H54 (cell line): Measurements from ENCODE around the gene TMA16.
A peak's percentile ranks its signal among the peaks of the same experiment; 100 is the strongest.
"Not testable (repeated sequence)": the region's sequence is repeated elsewhere in the genome, so short reads cannot be mapped to it uniquely, and the experiment has no call there.

Source experiments
- DNase-seq: peaks from one replicate; pipeline ENCODE4 v3.0.0; 2011; ENCODE audit warnings: low spot score, mixed read lengths; ENCODE audit not compliant: insufficient read length
- FAIRE-seq: peaks from 3 replicates; lab custom pipeline; 2011; peaks lifted over from hg19 to GRCh38; lab: Jason Lieb, UNC
- POLR2A ChIP-seq: IDR thresholded peaks from 2 replicates; pipeline ENCODE4 v1.6.1; 2011; ENCODE audit warnings: low read depth, mild to moderate bottlenecking, low read length

TMA16 gene

GRCh38 chr4:163536091-163536490, 41.6 kb downstream of the TMA16 start:
- DNase-seq (no peak), FAIRE-seq (no peak)
- no peak for TF ChIP-seq POLR2A

GRCh38 chr4:163537114-163537513, 42.6 kb downstream of the TMA16 start:
- DNase-seq (no peak), FAIRE-seq (no peak)
- TF ChIP-seq POLR2A = no peak

- not testable (repeated sequence) for FAIRE-seq
Measured at GRCh38 chr4:163538820-163539219, 44.3 kb downstream of the TMA16 start.

GRCh38 chr4:163540448-163540847, 46.0 kb downstream of the TMA16 start:
- DNase-seq = no peak
- no peak for FAIRE-seq
- no peak for TF ChIP-seq POLR2A

More at GRCh38 chr4:163538820-163539219, 44.3 kb downstream of the TMA16 start:
- not testable (repeated sequence) for DNase-seq

DNA sequence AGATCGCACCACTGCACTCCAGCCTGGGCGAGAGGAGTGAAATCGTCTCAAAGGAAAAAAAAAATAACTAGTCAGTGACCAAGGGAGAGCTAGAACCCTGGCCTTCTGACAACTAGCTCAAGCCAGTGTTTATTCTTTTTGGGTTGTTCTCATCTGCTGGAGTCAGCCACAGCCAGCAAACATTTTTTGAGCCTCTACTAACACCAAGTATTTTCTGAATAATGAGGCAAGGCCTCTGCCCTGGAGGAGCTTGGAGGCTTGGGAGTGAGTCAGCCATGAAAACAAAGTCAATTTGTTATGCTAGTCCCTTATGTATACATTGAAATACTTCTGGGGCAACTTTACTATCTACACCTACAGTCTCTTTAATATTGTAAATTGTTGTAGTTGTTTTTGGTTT, 46.5 kb downstream of the TMA16 start:
- peak; percentile 53 for FAIRE-seq

GRCh38 chr4:163542275-163542674, 47.8 kb downstream of the TMA16 start:
- FAIRE-seq (no peak), DNase-seq (peak; percentile 14)
- TF ChIP-seq POLR2A = no peak

More for the DNA sequence above, 46.5 kb downstream of the TMA16 start:
- TF ChIP-seq POLR2A = no peak
- peak; percentile 17 for DNase-seq

DNA sequence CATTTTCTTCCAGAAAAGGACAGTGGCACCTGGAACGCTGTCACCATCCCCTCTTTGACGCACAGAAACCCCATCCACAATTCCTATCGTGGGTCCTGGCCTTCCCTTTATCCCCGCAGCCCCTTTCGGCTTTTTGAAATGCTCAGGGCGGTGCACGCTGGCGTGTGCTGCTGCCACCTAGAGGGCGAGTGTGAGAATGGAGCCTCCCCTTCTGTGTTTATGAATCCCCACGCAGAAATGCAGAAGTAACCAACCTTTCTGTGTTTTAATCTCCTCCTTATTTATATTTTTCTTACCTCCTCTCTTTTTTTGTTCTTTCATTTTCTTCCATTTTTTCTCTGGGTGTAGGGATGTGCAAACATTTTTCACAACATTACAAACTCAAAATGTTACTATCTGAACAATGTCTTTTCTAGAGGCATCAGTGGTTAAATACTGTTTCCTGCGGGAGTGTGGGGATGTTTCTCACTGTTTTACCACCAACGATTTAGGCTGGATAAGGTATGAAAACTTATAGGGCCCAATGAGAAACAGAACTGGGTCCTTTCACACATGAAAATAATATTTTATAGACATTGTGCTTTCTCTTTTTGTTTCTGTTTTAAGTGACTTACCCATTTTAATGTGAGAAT, 50.0 kb downstream of the TMA16 start:
- DNase-seq (peak; percentile 10), FAIRE-seq (no peak)
- no peak for TF ChIP-seq POLR2A

DNA sequence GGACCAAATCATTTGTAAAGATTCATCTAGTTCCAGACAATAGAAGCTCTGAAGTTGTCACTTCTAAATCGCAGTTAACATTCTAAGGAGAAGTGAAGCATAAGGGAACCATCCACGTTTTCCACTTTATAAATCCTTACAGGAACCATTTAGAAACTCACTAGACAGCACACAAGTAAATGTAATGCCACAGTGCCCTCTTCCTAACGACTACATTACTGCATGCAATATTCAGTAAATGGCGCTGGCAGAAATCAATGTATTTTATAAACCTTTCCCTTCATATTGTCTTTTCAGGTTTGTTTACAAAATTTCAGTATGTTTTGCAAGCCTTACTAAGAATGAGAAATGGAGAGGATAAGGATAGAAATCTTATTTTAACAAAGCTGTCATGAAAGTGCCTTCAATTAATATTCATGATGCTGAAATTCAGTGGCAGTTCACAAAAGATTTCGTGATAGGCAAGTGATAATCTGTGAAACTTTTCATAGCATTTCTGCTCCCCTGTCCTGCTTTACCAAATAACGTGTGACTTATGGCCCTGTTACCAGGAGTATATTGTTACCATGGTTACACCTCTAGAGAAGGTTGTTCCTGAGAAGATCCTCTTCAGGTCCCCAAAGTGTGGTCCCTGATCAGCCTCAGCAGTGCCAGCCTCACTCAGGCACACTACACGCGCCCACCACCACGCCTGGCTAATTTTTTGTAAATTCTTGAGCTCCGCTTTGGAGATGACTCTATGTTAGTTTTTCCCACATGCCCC, 54.2 kb downstream of the TMA16 start:
- no peak for TF ChIP-seq POLR2A
- FAIRE-seq = peak; percentile 30
- DNase-seq = no peak

GRCh38 chr4:163550869-163551267, 56.4 kb downstream of the TMA16 start:
- no peak for TF ChIP-seq POLR2A
- DNase-seq = no peak
- no peak for FAIRE-seq

DNA sequence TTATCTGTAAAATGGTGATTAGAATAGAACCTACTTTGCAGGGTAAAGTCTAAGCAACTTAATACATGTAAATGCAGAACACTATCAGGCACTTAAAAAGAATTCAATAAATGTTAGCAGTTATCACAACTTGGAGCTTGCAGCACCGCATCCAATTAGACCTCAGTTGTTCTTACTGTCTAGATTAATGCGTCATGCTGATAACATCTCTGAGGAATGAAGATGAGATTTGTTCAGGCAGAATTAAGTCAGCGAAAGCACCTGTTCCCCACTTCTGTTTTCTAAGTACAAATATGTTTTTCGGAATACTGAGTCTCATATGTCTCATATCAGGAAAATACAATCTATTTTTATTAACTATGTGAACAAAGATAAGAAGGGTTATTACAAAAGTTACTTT, 58.7 kb downstream of the TMA16 start:
- TF ChIP-seq POLR2A = no peak
- DNase-seq = no peak
- no peak for FAIRE-seq

DNA sequence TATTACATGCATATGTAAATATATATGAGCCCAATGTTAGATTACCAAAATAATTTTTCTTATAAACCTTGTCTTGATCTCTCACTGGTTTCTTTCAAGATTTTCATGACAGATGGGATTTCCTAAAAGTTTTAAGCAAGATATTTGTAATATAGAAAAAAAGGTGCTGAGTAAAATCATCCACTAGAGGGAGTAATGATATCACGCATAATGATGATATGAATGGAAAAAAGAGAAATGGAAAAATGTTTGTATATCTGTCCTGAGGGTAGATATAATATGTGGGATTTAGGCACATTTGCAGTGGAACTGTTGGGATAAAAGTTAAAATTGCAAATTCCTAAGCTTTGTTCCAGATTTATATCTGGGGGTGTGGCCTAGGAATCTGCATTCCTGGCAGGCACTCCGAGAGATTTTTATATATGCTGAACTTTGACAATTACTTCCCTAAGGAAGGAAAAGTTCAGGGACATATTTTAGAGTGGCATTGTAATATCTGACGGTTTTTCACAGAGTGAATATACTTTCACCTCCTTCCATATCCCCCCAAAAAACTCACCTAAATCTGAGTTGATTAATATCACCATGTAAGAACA, 60.5 kb downstream of the TMA16 start:
- TF ChIP-seq POLR2A = no peak
- DNase-seq (no peak), FAIRE-seq (no peak)

GRCh38 chr4:163556177-163556576, 61.7 kb downstream of the TMA16 start:
- no peak for FAIRE-seq
- no peak for TF ChIP-seq POLR2A
- no peak for DNase-seq

DNA sequence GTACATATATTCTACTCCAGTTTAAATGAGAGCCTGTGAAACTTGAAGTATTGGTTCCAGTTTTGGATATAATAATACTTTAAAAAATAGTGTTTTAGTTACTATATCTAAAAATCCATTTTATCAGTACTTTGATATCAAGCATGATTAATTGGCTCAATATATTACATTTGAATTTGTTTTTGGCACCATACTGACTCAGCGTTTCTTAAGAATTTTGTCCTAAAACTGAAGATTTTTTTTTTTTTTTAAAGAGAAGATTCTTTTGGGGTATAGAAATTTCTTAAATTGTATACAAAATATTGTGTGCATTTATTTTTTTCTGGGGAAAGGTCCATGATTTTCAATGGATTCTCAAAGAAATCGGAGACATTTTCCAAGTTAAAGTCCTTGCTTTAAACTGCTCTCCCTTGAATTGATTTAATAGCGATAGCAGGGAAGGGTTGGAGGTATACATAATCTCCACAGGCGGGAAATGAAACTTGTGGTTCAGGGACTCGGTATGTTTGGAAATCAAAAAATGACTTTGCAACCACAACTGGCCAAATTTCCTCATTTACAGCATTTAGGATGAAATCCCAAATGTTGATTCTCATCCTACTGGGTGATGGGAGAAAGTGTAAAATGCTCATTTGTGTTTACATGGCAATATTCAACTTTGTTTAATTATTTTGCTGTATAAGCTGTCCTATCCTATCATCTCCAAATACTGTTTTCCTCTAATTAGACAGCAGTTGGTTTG, 62.3 kb downstream of the TMA16 start:
- no peak for DNase-seq
- TF ChIP-seq POLR2A = no peak
- no peak for FAIRE-seq

- no peak for DNase-seq
- TF ChIP-seq POLR2A = no peak
- FAIRE-seq = no peak
Measured at GRCh38 chr4:163558539-163559044, 64.1 kb downstream of the TMA16 start.
